Neural cell (in vitro differentiated cells): ENCODE measurements around the gene PUM1. TPM values are rescaled to one million over a fixed set of nuclear protein-coding genes. Genes with fewer than 3 reads are reported as not detected.

Experiments
- H2AFZ ChIP-seq: fragments of 200-600, 300-800 bp; sonication (generic), shearing (Covaris generic); 2 replicates; pipeline ENCODE4 v1.6.0; 2014; ENCODE audit warnings: low read depth, mild to moderate bottlenecking, antibody characterized with exemption, low read length, moderate library complexity
- H3F3A ChIP-seq: fragments of 200-600 bp; shearing (Covaris generic); 2 replicates; pipeline ENCODE4 v1.6.1; 2016; ENCODE audit warnings: mild to moderate bottlenecking, moderate library complexity, mixed read lengths, antibody characterized with exemption, low read length; ENCODE audit not compliant: insufficient read depth, poor library complexity, severe bottlenecking
- H3K27ac ChIP-seq: fragments of 200-600, 300-800 bp; sonication (generic), shearing (Covaris generic); 2 replicates; pipeline ENCODE4 v1.5.1; 2014; ENCODE audit warnings: mild to moderate bottlenecking, low read length, moderate library complexity
- H3K27me3 ChIP-seq: fragments of 300-800, 200-600 bp; sonication (generic), shearing (Covaris generic); 2 replicates; pipeline ENCODE4 v1.6.0; 2014; ENCODE audit warnings: mild to moderate bottlenecking, low read depth, low read length, moderate library complexity; ENCODE audit not compliant: insufficient read depth
- H3K36me3 ChIP-seq: fragments of 300-800, 200-600 bp; sonication (generic), shearing (Covaris generic); 2 replicates; pipeline ENCODE4 v1.5.1; 2014; ENCODE audit warnings: mild to moderate bottlenecking, antibody characterized with exemption, low read length, moderate library complexity; ENCODE audit not compliant: insufficient read depth
- H3K4me2 ChIP-seq: fragments of 300-800, 200-600 bp; sonication (generic), shearing (Covaris generic); 2 replicates; pipeline ENCODE4 v1.6.0; 2014; ENCODE audit warnings: mild to moderate bottlenecking, low read length
- H3K4me3 ChIP-seq: fragments of 300-800, 200-600 bp; sonication (generic), shearing (Covaris generic); 2 replicates; pipeline ENCODE4 v1.5.1; 2014; ENCODE audit warnings: mild to moderate bottlenecking, low read length, moderate library complexity
- H3K79me2 ChIP-seq: fragments of 200-600 bp; shearing (Covaris generic); replicated peaks from 2 replicates; pipeline ENCODE4 v1.6.0; 2014; ENCODE audit warnings: mild to moderate bottlenecking, low read length, moderate library complexity; ENCODE audit not compliant: insufficient read depth
- H3K9ac ChIP-seq: fragments of 300-800, 200-600 bp; sonication (generic), shearing (Covaris generic); 2 replicates; pipeline ENCODE4 v1.6.1; 2016; ENCODE audit warnings: mild to moderate bottlenecking, low read length, mixed read lengths
- H3K9me2 ChIP-seq: fragments of 200-600 bp; shearing (Covaris generic); 2 replicates; pipeline ENCODE4 v1.6.1; 2016; ENCODE audit warnings: mild to moderate bottlenecking, low read length, mixed read lengths; ENCODE audit not compliant: insufficient read depth
- H3K9me3 ChIP-seq: fragments of 200-600, 300-800 bp; sonication (generic), shearing (Covaris generic); 2 replicates; pipeline ENCODE4 v1.6.1; 2016; ENCODE audit warnings: mild to moderate bottlenecking, mixed run types, low read length, moderate library complexity, mixed read lengths
- H4K20me1 ChIP-seq: fragments of 200-600 bp; shearing (Covaris generic); 2 replicates; pipeline ENCODE4 v1.6.1; 2016; ENCODE audit warnings: mild to moderate bottlenecking, mixed run types; ENCODE audit not compliant: insufficient read depth
- EP300 ChIP-seq: fragments of 450-650 bp; conservative IDR thresholded peaks from 2 replicates; pipeline ENCODE4 v1.6.1; 2014; ENCODE audit warnings: antibody characterized with exemption, mild to moderate bottlenecking, moderate library complexity; ENCODE audit not compliant: poor library complexity, severe bottlenecking
- EZH2 ChIP-seq: fragments of 200-600, 300-800 bp; shearing (Covaris generic), sonication (generic); IDR thresholded peaks from 2 replicates; pipeline ENCODE4 v1.6.1; 2014; ENCODE audit warnings: antibody characterized with exemption, low read length, borderline replicate concordance, mild to moderate bottlenecking; ENCODE audit not compliant: insufficient read depth, poor library complexity, severe bottlenecking
- MXI1 ChIP-seq: fragments of 450-650 bp; conservative IDR thresholded peaks from 2 replicates; pipeline ENCODE4 v1.6.1; 2014; ENCODE audit warnings: antibody characterized with exemption, mild to moderate bottlenecking; ENCODE audit not compliant: poor library complexity, severe bottlenecking
- POLR2AphosphoS5 ChIP-seq: IDR thresholded peaks from 2 replicates; pipeline ENCODE4 v1.6.1; 2012
- RAD21 ChIP-seq: fragments of 450-650 bp; conservative IDR thresholded peaks from 2 replicates; pipeline ENCODE4 v1.6.1; 2014; ENCODE audit warnings: antibody characterized with exemption, mild to moderate bottlenecking, moderate library complexity
- SMC3 ChIP-seq: fragments of 450-650 bp; conservative IDR thresholded peaks from 2 replicates; pipeline ENCODE4 v1.6.1; 2014; ENCODE audit warnings: antibody characterized with exemption, mild to moderate bottlenecking, moderate library complexity; ENCODE audit not compliant: poor library complexity
- TAF1 ChIP-seq: IDR thresholded peaks from 2 replicates; pipeline ENCODE4 v1.6.1; 2012; ENCODE audit warnings: low read depth
- polyA plus RNA-seq: library from polyadenylated mRNA; depleted of rRNA; stranded (reverse); fragments of >200 nt; gene quantifications from 2 replicates; pipeline ENCODE4 v1.2.3, GENCODE V29; 2014
- TF ChIP-seq, protein P1 (sequence below): fragments of 450-650 bp; IDR thresholded peaks from 2 replicates; pipeline ENCODE4 v1.5.1; 2014; ENCODE audit warnings: antibody characterized with exemption, mild to moderate bottlenecking, moderate library complexity; ENCODE audit not compliant: poor library complexity, severe bottlenecking
- TF ChIP-seq, protein P2 (sequence below): IDR thresholded peaks from 2 replicates; pipeline ENCODE4 v1.6.1; 2012; ENCODE audit warnings: borderline replicate concordance

The PUM1 gene
- polyA plus RNA-seq, 1 donor from 2014 or later: 60.8 TPM

DNA sequence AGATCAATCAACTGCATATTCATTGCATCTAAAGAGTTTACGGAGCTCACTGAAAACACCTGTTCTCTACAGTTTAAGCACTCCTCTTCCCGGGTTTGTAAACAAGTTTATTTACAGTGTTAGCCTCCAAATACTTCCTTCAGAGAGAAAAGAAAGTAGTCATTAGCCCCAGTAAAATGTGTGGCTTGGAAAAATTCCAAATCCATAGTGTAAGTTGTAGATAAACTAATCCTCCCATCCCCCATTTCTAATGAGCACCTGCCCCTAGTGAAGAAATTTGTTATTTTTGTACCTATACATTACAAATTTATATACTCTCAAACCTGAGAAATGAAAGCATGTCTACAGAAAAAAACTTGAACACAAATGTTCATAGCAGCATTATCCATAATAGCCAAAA is 21.9 kb downstream of the PUM1 start:
- H4K20me1 ChIP-seq: peaks cover 18% of the 10 kb centered on the region
- H3K79me2 ChIP-seq: peaks cover 85% of the 10 kb centered on the region

DNA sequence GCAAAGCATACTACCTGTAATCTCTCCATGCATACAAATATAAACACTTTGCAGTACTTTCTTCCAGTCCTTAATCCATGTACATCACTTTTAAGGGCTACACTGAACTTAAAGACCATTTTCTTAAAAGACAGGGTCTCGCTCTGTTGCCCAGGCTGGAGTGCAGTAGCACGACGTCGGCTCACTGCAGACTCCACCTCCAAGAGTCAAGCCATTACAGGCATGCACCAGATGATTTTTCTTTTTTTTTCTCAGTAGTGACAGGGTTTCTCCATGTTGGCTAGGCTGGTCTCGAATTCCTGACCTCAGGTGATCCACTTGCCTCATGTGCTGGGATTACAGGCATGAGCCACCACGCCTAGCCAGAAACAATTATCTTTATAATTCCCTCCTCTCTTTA is 22.9 kb downstream of the PUM1 start:
- Histone ChIP-seq H3K79me2 (peaks cover 88% of the 10 kb centered on the region), H2AFZ (no peak overlapping the region), H3F3A (no peaks in the 10 kb centered on the region), H3K9me3 (no peaks in the 10 kb centered on the region), H3K36me3 (no peaks in the 10 kb centered on the region), H3K9ac (no peak overlapping the region), H3K27ac (no peak overlapping the region), H3K27me3 (no peaks in the 10 kb centered on the region), H3K9me2 (no peaks in the 10 kb centered on the region), H3K4me2 (no peak overlapping the region), H3K4me3 (no peak overlapping the region), H4K20me1 (peaks cover 25% of the 10 kb centered on the region)
- TF ChIP-seq EZH2 (no peak), EP300 (no peak), POLR2AphosphoS5 (no peak), SMC3 (no peak), MXI1 (no peak), RAD21 (no peak), TAF1 (no peak)
- TF ChIP-seq, protein P1, sequence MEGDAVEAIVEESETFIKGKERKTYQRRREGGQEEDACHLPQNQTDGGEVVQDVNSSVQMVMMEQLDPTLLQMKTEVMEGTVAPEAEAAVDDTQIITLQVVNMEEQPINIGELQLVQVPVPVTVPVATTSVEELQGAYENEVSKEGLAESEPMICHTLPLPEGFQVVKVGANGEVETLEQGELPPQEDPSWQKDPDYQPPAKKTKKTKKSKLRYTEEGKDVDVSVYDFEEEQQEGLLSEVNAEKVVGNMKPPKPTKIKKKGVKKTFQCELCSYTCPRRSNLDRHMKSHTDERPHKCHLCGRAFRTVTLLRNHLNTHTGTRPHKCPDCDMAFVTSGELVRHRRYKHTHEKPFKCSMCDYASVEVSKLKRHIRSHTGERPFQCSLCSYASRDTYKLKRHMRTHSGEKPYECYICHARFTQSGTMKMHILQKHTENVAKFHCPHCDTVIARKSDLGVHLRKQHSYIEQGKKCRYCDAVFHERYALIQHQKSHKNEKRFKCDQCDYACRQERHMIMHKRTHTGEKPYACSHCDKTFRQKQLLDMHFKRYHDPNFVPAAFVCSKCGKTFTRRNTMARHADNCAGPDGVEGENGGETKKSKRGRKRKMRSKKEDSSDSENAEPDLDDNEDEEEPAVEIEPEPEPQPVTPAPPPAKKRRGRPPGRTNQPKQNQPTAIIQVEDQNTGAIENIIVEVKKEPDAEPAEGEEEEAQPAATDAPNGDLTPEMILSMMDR: no peak
- TF ChIP-seq, protein P2, sequence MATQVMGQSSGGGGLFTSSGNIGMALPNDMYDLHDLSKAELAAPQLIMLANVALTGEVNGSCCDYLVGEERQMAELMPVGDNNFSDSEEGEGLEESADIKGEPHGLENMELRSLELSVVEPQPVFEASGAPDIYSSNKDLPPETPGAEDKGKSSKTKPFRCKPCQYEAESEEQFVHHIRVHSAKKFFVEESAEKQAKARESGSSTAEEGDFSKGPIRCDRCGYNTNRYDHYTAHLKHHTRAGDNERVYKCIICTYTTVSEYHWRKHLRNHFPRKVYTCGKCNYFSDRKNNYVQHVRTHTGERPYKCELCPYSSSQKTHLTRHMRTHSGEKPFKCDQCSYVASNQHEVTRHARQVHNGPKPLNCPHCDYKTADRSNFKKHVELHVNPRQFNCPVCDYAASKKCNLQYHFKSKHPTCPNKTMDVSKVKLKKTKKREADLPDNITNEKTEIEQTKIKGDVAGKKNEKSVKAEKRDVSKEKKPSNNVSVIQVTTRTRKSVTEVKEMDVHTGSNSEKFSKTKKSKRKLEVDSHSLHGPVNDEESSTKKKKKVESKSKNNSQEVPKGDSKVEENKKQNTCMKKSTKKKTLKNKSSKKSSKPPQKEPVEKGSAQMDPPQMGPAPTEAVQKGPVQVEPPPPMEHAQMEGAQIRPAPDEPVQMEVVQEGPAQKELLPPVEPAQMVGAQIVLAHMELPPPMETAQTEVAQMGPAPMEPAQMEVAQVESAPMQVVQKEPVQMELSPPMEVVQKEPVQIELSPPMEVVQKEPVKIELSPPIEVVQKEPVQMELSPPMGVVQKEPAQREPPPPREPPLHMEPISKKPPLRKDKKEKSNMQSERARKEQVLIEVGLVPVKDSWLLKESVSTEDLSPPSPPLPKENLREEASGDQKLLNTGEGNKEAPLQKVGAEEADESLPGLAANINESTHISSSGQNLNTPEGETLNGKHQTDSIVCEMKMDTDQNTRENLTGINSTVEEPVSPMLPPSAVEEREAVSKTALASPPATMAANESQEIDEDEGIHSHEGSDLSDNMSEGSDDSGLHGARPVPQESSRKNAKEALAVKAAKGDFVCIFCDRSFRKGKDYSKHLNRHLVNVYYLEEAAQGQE: no peak

More for the DNA sequence above, 21.9 kb downstream of the PUM1 start:
- Histone ChIP-seq H3K27me3 (no peaks in the 10 kb centered on the region), H3F3A (no peaks in the 10 kb centered on the region), H2AFZ (no peak overlapping the region), H3K4me3 (no peak overlapping the region), H3K36me3 (no peaks in the 10 kb centered on the region), H3K9me3 (no peaks in the 10 kb centered on the region), H3K9ac (no peak overlapping the region), H3K27ac (no peak overlapping the region), H3K4me2 (no peak overlapping the region), H3K9me2 (no peaks in the 10 kb centered on the region)
- TF ChIP-seq EP300 (no peak), EZH2 (no peak)
- TF ChIP-seq, protein P1: no peak
